CD14-positive monocyte (primary cell): ENCODE results near the gene SLMAP. TPM values are rescaled to one million over a fixed set of nuclear protein-coding genes. Genes with fewer than 3 reads are reported as not detected.

Source experiments
- DNase-seq, 3 donors: peaks; one replicate each; pipeline ENCODE4 v3.0.0-alpha.2; 2011 to 2022
- H2AFZ ChIP-seq: 2 replicates; pipeline ENCODE4 v1.6.0; 2012; ENCODE audit warnings: mild to moderate bottlenecking, low read depth, low read length, inconsistent platforms; ENCODE audit not compliant: insufficient read depth, poor library complexity, severe bottlenecking
- H3K27ac ChIP-seq, 2 donors: 1 replicate in 1 of 2; 2 replicates in 1 of 2; pipeline ENCODE4 v1.5.1; 2012 to 2013; ENCODE audit warnings: low read length in 2 of 2, control low read depth in 1 of 2, inconsistent platforms in 1 of 2, low read depth in 1 of 2, mild to moderate bottlenecking in 1 of 2
- H3K27me3 ChIP-seq, 2 donors: one replicate each; pipeline versions ENCODE4 v1.6.0 to v1.6.1; 2011 to 2013; ENCODE audit warnings: low read length in 2 of 2; ENCODE audit not compliant: control insufficient read depth in 2 of 2, insufficient read depth in 2 of 2
- H3K36me3 ChIP-seq, 2 donors: replicated peaks in 1 of 2; 1 replicate in 1 of 2; 2 replicates in 1 of 2; pipeline versions ENCODE4 v1.5.1 to v1.6.1; 2012 to 2013; ENCODE audit warnings: low read length in 2 of 2, control low read depth in 1 of 2, inconsistent platforms in 1 of 2, mild to moderate bottlenecking in 1 of 2; ENCODE audit not compliant: insufficient read depth in 2 of 2, control insufficient read depth in 1 of 2
- H3K4me1 ChIP-seq, 2 donors: 1 replicate in 1 of 2; 2 replicates in 1 of 2; pipeline versions ENCODE4 v1.5.1 to v1.6.1; 2012 to 2013; ENCODE audit warnings: low read length in 2 of 2, control low read depth in 1 of 2, inconsistent platforms in 1 of 2, mild to moderate bottlenecking in 1 of 2, moderate library complexity in 1 of 2; ENCODE audit not compliant: insufficient read depth in 2 of 2, control insufficient read depth in 1 of 2
- H3K4me2 ChIP-seq: replicated peaks from 2 replicates; pipeline ENCODE3; 2012; ENCODE audit warnings: low read length, moderate library complexity, mild to moderate bottlenecking; ENCODE audit not compliant: poor library complexity, severe bottlenecking; ENCODE audit errors: extremely low read depth
- H3K4me3 ChIP-seq, 3 experiments: fragments of 200-600 bp in 1 of 3; sonication (generic) in 1 of 3; replicated peaks in 1 of 3; 1 replicate in 2 of 3; 2 replicates in 1 of 3; pipeline ENCODE4 v1.5.1; 2011 to 2013; ENCODE audit warnings: low read length in 3 of 3, mild to moderate bottlenecking in 3 of 3, control low read depth in 2 of 3, low read depth in 2 of 3, inconsistent platforms in 1 of 3, moderate library complexity in 1 of 3
- H3K79me2 ChIP-seq: 2 replicates; pipeline ENCODE4 v1.6.0; 2012; ENCODE audit warnings: mild to moderate bottlenecking, control low read depth, inconsistent platforms, low read length, moderate library complexity; ENCODE audit not compliant: insufficient read depth
- H3K9ac ChIP-seq: 2 replicates; pipeline ENCODE4 v1.6.0; 2017; ENCODE audit warnings: low read length, mild to moderate bottlenecking; ENCODE audit not compliant: insufficient read depth, poor library complexity, severe bottlenecking
- H3K9me3 ChIP-seq, 2 donors: replicated peaks in 1 of 2; 1 replicate in 1 of 2; 2 replicates in 1 of 2; pipeline versions ENCODE4 v1.5.1 to v1.6.1; 2012 to 2013; ENCODE audit warnings: low read length in 2 of 2, control low read depth in 1 of 2; ENCODE audit not compliant: control insufficient read depth in 1 of 2, insufficient read depth in 1 of 2
- H4K20me1 ChIP-seq: 2 replicates; pipeline ENCODE4 v1.6.0; 2012; ENCODE audit warnings: mild to moderate bottlenecking, low read length, control low read depth, moderate library complexity; ENCODE audit not compliant: insufficient read depth
- H3K27ac Mint-ChIP-seq, 7 donors: one replicate each; pipeline ENCODE4 v1.8.0; 2020; ENCODE audit warnings: mild to moderate bottlenecking in 7 of 7, mixed read lengths in 7 of 7, moderate library complexity in 6 of 7, inconsistent platforms in 2 of 7
- H3K27me3 Mint-ChIP-seq, 3 donors: one replicate each; pipeline ENCODE4 v1.8.0; 2021 to 2022; ENCODE audit warnings: low read depth in 3 of 3, mild to moderate bottlenecking in 3 of 3, mixed read lengths in 3 of 3, moderate library complexity in 3 of 3, inconsistent platforms in 1 of 3
- H3K36me3 Mint-ChIP-seq, 2 donors: one replicate each; pipeline ENCODE4 v1.8.0; 2020; ENCODE audit warnings: mixed read lengths in 2 of 2, inconsistent platforms in 1 of 2, mild to moderate bottlenecking in 1 of 2
- H3K4me1 Mint-ChIP-seq: one replicate; pipeline ENCODE4 v1.8.0; 2020; ENCODE audit warnings: mild to moderate bottlenecking, mixed read lengths
- H3K4me3 Mint-ChIP-seq, 2 donors: one replicate each; pipeline ENCODE4 v1.8.0; 2020; ENCODE audit warnings: mild to moderate bottlenecking in 2 of 2, mixed read lengths in 2 of 2, moderate library complexity in 1 of 2
- H3K9me3 Mint-ChIP-seq, 7 donors: one replicate each; pipeline ENCODE4 v1.8.0; 2020 to 2022; ENCODE audit warnings: mixed read lengths in 7 of 7, mild to moderate bottlenecking in 6 of 7, moderate library complexity in 6 of 7, inconsistent platforms in 2 of 7
- CTCF ChIP-seq: fragments of 200-600 bp; IDR thresholded peaks from one replicate; pipeline ENCODE4 v1.8.0; 2022; ENCODE audit warnings: antibody characterized with exemption, mild to moderate bottlenecking
- WGBS: methylation state at CpG from one replicate; pipeline ENCODE4 v1.1.5; 2013; ENCODE audit warnings: missing lambda C conversion rate; ENCODE audit not compliant: insufficient coverage; 5-methylcytosine and 5-hydroxymethylcytosine counted together
- intact Hi-C, 2 donors: fragments of 100-400 bp; cut with micrococcal nuclease; formaldehyde crosslinking; loops; one replicate each; pipeline versions ENCODE4 v1.15.0 to v1.15.1; 2023
- polyA plus RNA-seq, 3 donors: library from polyadenylated mRNA; depleted of rRNA in 1 of 3; unstranded in 2 of 3; stranded (reverse) in 1 of 3; fragments of 300-500 nt in 2 of 3; fragments of >200 nt in 1 of 3; fragmentation: Illumina TruSeq in 2 of 3; gene quantifications; 1 replicate in 2 of 3; 2 replicates in 1 of 3; pipeline ENCODE4 v1.2.3, GENCODE V29; 2012 to 2021

Gene SLMAP
- polyA plus RNA-seq, 3 donors: 12.3 to 17.6 (median 16.1) TPM

DNA sequence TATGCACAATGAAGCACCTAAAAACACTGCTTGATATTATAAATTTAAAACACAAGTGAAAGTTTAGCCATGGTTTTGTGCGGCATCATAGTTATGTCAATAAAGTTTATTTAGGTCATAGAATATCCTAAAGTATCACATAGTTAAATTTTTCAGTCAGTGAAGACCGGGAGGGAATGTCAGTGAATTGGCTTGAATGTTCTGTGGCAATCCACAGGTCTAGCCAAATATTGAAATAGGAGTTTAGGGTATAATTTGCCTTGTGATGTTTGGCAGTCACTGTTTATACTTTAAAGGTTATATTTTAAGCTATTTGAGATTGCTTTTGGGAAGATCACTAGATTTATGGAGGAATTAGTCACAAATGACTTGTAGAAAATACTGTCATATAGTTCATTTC, 172.4 kb downstream of the SLMAP start:
- Histone ChIP-seq H3K36me3 (peaks cover 33 to 80% of the 10 kb centered on the region in 2 donors), H3K79me2 (no peaks in the 10 kb centered on the region), H3K4me2 (no peak overlapping the region), H3K27ac (no peak overlapping the region), H3K27me3 (no peaks in the 10 kb centered on the region), H3K9ac (no peak overlapping the region), H3K4me1 (no peaks in the 10 kb centered on the region), H3K4me3 (no peak overlapping the region), H3K9me3 (no peaks in the 10 kb centered on the region), H4K20me1 (no peaks in the 10 kb centered on the region), H2AFZ (no peak overlapping the region)
- intact Hi-C loops: no loop called here
- H3K9me3 Mint-ChIP-seq: no peaks in the 10 kb centered on the region
- no peak for DNase-seq
- no peaks in the 10 kb centered on the region for H3K27me3 Mint-ChIP-seq
- no peak for TF ChIP-seq CTCF
- 83% methylated on average over 1 of the region's 2 CpGs for WGBS
- no peaks in the 10 kb centered on the region for H3K4me1 Mint-ChIP-seq
- H3K27ac Mint-ChIP-seq: no peak overlapping the region
- peaks cover 60% of the 10 kb centered on the region in 2 donors for H3K36me3 Mint-ChIP-seq
- no peak overlapping the region for H3K4me3 Mint-ChIP-seq

- Histone ChIP-seq H3K4me1 (no peaks in the 10 kb centered on the region), H3K9me3 (no peaks in the 10 kb centered on the region), H3K4me2 (no peak overlapping the region), H3K9ac (no peak overlapping the region), H3K79me2 (no peaks in the 10 kb centered on the region), H3K27ac (no peak overlapping the region), H3K36me3 (peaks cover 26 to 68% of the 10 kb centered on the region in 2 donors), H4K20me1 (no peaks in the 10 kb centered on the region), H3K27me3 (no peaks in the 10 kb centered on the region), H3K4me3 (no peak overlapping the region), H2AFZ (no peak overlapping the region)
- intact Hi-C loops: no loop called here
- H3K9me3 Mint-ChIP-seq: no peaks in the 10 kb centered on the region
- H3K4me3 Mint-ChIP-seq: no peak overlapping the region
- H3K4me1 Mint-ChIP-seq: no peaks in the 10 kb centered on the region
- no peak for TF ChIP-seq CTCF
- no peak for DNase-seq
- peaks cover 46 to 50% of the 10 kb centered on the region in 2 donors for H3K36me3 Mint-ChIP-seq
- WGBS: 100% methylated on average over 2 of the region's 2 CpGs
- H3K27ac Mint-ChIP-seq: no peak overlapping the region
- H3K27me3 Mint-ChIP-seq: no peaks in the 10 kb centered on the region
These were observed 173.9 kb downstream of the SLMAP start for GRCh38 chr3:57929988-57930387.
